Ovary (tissue), 3 donors: Measurements from ENCODE around the gene ROBO2.

Experiments
- EP300 ChIP-seq: sonication (generic); formaldehyde crosslinking; IDR thresholded peaks from one replicate; pipeline ENCODE4 v1.6.1; 2017; ENCODE audit warnings: antibody characterized with exemption
- POLR2A ChIP-seq: fragments of 450-650 bp; IDR thresholded peaks from one replicate; pipeline ENCODE4 v1.6.1; 2017; ENCODE audit warnings: antibody characterized with exemption, mild to moderate bottlenecking, moderate library complexity
- TF ChIP-seq, protein P1 (sequence below), 3 donors: fragments of 450-650 bp in 2 of 3; fragments of 200-600 bp in 1 of 3; IDR thresholded peaks; one replicate each; pipeline versions ENCODE4 v1.5.1 to v1.8.0; 2016 to 2022; ENCODE audit warnings: antibody characterized with exemption in 3 of 3, mild to moderate bottlenecking in 1 of 3
- donor health status: DM: no; HTN: no; CAD: no.

DNA sequence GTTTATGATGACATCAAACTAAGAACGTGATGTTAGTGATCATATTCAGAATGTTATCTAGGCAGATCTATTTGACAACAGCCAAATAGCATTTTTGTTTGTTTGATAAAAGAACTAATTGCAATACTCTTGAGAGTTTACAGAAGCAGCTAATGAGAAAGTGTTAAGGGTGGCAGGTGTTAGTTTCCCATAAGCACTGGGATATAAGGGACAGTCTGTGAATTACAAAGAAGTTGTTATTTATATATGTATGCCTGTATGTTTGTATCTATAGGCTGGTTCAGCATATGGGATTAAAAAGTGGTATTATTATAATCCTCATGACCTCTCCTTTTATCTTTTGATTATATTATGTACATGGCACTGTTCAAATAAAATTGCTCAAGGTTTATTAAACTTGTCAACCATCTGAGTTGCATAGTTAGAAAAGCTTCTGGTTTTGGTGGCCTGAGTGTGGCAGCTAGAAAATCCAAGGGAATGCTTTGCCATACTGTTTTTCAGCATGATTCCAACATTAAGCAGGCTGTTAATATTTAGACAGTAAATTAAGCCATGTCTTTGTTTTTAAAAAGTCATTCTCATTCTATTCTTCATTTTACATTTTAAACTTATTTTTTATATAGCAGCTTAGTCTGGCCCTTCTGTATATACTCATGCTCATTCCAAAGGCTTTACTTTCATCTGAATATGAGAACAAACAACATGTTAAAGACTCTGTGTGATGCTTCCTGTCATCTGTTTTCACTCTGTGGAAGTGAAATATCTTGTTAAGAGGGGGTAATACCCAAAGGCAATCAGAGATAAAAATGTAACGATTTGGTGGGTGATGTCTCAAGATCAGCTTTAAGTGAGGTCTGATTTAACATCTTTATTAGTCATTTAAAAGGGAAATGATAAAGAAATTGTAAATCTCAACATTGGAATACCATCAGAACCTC is 13.1 kb downstream of the ROBO2 start:
- TF ChIP-seq, protein P1, sequence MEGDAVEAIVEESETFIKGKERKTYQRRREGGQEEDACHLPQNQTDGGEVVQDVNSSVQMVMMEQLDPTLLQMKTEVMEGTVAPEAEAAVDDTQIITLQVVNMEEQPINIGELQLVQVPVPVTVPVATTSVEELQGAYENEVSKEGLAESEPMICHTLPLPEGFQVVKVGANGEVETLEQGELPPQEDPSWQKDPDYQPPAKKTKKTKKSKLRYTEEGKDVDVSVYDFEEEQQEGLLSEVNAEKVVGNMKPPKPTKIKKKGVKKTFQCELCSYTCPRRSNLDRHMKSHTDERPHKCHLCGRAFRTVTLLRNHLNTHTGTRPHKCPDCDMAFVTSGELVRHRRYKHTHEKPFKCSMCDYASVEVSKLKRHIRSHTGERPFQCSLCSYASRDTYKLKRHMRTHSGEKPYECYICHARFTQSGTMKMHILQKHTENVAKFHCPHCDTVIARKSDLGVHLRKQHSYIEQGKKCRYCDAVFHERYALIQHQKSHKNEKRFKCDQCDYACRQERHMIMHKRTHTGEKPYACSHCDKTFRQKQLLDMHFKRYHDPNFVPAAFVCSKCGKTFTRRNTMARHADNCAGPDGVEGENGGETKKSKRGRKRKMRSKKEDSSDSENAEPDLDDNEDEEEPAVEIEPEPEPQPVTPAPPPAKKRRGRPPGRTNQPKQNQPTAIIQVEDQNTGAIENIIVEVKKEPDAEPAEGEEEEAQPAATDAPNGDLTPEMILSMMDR (IDR thresholded peaks at IDR 0.05), result no peak
- TF ChIP-seq POLR2A (no peak), EP300 (no peak)
